GM21381 (cell line): Measurements from ENCODE around the gene MT1A.

Experiments
- ATAC-seq: cut with Tn5 transposase; IDR thresholded peaks from one replicate; pipeline ENCODE4 v1.9.1; 2021; ENCODE audit warnings: mild to moderate bottlenecking, moderate library complexity; ENCODE audit not compliant: unreplicated experiment

The MT1A gene

DNA sequence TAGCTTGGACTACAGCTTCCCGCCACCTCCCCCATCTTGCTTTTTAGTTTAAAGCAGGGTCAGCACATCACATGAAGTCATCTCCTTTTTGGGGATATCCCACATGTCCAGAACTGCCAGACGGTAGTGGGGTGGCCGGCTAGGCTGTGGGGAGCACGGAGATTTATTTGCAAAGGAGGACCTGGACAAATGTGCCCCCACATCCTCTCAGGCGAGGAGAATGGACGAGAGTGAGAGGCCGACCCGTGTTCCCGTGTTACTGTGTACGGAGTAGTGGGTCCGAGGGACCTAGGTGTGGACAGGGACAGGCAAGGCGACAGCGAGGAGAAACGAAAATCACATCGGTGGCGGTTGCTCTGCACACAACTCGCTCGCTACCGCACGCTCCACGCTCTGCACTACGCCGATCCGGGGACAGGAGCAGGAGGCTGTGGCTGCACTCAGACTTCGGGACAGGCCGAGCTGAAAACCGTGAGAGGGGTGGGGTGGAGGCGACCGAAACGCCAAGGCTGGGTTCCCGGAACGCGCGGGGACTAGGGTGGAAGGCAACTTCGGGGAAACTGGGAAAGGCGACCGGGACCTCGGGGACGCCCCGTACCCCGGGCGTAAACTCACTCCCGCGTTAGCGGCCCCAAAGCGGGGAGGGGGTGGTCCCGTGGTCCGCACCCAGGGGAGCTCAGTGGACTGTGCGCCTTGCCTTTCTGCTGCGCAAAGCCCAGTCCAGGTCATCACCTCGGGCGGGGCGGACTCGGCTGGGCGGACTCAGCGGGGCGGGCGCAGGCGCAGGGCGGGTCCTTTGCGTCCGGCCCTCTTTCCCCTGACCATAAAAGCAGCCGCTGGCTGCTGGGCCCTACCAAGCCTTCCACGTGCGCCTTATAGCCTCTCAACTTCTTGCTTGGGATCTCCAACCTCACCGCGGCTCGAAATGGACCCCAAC, at the start of gene MT1A:
Gene MT1A (plus strand): TSS at position 853 of the 937 bp plus-strand sequence. CDS start 73 bp downstream, at position 926.
- ATAC-seq: no peak

DNA sequence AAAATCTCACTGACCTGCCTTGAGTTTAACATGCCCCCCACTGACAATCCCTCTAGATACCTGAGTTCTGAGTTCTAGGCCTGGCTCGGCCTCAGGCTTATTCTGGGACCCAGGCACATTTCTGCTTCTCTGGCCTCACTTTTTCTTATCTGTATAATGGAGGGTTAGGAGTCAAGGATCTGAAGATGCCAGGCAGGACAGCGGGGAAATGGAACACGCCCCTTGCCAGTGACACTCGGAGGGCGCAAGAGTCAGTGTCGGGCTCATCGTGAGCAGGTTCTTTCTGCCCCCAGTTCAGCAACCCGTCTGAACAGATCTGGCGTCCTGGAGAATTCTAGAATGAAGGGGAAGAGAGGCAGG, 49.7 kb upstream of the MT1A start:
- no peak for ATAC-seq

DNA sequence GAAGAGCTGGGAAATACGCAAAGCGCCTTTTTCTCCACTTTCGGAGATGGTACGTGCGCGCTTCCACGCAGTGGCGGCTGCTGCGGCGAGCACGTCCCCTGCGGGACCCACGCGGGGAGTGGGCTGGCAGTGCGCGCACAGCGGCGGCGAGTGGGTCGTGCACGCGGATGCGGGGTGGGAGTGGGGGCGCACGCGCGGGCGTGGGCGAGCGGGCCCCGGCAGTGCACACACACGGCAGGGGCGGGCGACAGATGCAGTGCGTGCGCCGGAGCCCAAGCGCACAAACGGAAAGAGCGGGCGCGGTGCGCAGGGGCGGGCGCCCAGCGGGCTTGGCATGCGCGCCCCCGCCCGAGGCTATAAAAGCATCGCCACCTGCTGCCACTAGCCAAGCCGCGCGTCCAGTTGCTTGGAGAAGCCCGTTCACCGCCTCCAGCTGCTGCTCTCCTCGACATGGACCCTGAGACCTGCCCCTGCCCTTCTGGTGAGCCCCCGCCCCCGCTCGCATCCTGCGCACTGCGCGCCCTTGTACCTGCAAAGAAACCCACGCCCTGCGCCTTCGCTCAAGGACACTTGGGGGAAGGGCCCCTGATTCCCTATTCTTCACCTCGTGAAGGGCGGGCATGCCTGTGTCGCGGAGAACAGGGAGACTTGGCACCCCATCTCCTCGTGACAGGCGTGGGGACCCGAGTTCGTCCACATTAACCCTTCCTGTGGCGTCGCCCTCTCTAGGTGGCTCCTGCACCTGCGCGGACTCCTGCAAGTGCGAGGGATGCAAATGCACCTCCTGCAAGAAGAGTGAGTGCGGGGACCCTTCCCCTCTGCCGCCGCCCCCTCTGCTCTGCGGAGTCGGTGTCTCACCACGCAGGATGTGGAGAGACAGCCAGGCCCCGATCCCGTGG, 49.1 kb upstream of the MT1A start, which contains the start of gene MT3:
Gene MT3 (plus strand): TSS at position 388 of the 899 bp plus-strand sequence. CDS start 63 bp downstream, at position 451.
- ATAC-seq: no peak

DNA sequence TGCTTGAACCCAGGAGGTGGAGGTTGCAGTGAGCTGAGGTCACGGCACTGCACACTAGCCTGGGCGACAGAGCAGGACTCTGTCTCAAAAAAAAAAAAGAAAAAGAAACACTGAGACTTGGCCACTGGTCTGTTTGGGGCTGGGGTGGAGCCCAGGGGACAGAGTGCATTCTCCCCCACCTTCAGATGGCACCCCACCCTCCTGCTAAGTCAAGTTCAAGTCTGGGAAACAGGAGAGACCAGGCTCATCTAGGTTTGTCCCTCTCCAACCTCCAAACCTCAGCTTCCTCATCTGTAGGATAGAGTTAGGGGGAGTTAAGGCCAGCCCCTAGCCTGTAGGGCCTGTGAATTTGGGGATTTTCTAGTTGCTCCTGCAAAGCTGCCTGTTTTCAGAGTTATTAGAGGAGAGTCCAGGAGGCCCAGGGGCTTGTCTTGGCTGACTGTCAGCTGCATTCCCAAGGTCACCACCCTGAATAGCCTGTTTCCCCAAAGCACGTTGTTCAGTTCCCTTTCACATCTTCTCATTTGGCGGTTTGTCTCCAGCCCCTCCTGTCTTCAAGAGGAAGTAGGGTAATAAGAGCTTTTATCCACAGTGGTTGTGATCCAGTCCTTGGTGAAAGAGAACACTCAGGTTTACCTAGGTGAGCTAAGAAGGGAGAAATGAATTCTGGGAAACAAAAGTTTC, 46.9 kb upstream of the MT1A start:
- no peak for ATAC-seq

DNA sequence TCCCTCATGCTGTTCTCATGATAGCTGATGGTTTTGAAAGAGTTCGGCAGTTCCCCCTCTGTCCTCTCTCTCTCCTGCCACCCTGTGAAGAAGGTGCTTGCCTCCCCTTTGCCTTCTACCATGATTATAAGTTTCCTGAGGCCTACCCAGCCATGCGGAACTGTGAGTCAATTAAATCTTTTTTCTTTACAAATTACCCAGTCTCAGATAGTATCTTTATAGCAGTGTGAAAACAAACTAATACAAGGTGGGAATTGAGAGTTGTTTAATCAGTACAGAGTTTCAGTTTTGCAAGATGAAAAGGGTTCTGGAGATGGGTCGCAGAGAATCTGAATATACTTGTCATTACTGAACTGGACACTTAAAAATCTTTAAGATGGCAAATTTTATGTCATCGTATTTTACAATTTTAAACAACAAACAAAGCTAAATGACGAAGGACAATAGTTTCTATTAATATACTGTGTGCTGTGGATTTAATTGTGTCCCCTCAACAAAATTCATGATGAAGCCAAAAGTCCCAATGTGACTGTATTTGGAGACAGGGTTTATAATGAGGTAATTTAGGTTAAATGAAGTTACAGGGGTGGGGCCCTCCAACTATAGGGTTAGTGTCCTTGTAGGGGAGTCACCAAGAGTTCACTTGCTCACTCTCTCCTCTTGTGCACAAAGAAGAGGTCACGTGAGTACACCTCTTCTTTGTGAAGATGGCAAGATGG, 44.7 kb upstream of the MT1A start:
- ATAC-seq: no peak

DNA sequence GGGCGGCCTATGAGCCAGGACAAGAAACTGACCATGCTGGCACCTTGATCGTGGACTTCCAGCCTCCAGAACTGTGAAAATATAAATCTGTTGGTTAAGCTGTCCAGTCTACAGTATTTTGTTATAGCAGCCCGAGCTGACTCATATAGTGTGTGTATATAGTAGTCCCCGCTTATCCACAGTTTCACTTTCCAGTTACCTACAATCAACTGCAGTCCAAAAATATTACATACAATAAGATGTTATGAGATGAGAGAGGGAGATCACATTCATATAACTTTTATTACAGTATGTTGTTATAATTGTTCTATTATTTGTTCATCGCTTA, 44.2 kb upstream of the MT1A start:
- no peak for ATAC-seq

DNA sequence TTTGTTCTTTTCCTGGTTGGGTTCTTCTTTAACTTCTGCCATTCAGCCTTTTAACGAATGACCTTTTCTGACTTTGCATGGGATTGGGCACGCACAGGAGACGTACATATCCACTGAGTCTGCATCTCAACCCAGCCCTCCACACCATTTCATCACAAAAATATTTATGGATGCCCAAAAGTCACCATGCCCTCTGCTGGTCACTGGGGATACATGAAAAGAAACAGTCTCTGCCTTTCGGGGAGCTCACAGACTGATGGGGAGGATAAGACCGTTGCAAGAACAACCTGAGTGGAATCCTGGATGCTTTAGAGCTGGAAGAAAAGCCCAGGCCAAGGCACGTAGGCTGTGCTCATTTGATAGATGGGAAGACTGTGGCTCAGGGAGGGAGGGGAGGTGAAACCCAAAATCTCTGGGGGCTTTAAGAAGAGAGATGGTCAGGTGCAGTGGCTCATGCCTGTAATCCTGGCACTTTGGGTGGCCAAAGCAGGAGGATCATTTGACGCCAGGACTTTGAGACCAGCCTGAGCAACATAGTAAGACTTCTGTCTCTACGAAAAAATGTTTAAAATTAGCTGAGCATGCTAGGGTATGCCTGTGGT, 38.0 kb upstream of the MT1A start:
- ATAC-seq: no peak

DNA sequence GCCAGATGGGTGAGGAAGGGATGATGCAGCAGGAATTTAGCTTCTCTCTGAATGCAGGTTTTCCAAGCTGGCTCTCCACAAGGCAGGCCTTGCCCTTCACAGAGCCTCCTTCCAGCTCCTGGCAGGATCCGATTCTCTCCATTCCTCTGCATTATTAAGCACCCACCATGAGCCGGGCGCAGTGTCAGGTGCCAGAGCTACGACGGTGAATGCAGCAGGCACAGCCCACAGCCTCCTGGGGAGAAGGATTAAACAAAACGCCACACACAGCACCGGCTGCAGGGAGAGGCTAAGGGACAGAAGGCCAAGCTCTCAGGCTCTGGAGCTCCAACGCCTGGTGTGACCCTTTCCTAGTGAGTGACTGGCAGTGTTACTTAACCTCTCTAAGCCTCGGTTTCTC, 37.1 kb upstream of the MT1A start:
- no peak for ATAC-seq

DNA sequence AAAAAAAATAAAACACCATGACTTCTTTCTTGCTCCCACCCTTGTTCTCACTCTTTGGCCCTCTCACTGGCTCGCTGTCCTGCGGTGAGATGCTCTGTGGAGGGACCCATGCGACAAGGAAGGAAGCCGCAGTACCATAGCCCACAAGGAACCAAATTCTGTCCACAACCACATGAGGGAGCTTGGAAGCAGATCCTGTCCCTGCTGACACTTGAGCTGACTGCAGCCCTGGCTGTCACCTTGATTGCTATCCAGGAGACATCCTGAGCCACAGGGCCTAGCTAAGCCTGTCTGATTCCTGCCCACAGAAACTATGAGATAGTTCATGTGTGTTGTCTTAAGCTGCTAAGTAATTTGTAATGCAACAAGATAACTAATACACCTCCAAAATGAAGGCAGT, 34.9 kb upstream of the MT1A start:
- no peak for ATAC-seq

DNA sequence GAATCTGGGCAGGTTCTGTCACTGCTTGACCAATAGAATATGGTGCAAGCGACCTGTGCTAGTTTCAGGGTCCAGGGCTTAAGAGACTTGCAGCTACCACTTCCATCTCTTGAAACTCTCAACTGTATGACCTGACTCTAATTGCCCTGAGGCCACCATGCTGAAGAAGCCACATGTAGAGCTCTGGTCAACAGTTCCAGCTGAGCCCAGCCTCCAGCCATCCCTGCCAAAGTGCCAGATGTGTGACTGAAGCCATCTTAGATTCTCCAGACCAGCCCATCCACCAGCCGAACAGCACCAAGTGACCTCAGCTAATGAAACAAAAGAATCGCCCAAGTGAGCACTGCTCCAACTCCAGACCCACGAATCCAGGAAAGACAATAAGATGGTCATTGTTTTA, 33.5 kb upstream of the MT1A start:
- ATAC-seq: no peak

DNA sequence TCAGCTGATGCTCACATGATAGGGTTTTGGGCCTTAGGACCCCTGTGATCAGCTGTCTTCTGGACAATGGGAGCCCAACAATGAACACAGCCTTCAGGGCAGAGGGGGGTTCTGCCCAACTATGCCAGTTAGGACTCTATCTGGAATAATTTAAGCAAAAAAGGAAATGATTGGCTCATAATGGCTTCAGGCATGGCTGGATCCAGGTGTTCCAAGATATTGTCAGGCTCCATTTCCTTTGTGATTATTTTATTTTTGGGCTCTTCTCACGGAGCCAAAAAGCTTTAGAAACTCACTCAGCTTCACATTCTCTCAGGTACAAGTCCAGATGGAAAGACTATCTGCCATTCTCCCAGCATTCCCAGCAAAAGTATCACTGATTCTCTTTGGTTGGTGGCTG, 33.0 kb upstream of the MT1A start:
- no peak for ATAC-seq

DNA sequence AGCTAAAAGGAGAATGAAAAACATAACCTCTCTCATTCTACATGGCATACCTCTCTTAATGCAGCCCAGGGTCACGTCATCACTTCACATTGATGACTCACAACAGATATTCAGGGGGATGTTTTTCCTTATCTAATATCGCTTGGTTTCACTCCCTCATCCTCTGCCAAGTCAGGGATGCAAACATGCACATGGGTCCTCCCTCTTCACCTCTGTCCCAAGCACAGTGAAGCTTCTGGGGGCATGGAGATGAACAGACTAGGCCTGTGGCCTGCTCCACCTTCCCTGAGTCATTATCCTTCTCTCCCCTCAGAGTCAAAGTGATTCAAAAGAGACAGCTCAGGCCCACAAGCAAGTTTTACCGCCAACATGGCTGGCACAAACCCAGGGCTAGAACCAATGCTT, 32.4 kb upstream of the MT1A start:
- no peak for ATAC-seq

DNA sequence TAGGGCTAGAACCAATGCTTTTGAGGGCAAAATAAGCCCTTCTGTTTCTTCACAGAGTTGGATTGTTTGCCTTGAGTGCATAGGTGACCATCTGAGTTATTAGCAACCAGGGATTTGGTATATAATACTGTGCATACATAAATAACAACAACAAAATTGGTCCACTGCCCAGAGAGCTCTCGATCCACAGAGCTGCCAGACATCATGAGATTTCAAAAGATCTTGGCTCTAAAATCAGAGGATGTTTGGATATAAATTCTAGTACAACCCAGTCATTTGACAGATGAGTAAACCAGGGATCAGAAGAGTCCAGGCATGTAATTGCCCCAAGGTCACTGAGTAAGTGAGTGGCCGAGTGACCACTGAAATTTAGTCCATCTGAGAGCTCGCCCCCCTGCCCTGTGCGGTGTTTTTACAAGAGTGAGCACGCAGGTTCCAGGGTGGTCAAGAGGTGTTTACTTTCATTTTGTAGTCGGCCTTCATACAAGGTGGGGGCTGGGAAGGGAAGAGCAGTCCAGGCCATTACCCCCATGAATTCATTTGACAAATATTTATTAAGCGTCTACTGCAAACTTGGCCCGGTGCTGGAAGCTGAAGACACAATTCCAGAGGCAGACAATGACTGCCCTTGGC, 31.9 kb upstream of the MT1A start:
- ATAC-seq: no peak

DNA sequence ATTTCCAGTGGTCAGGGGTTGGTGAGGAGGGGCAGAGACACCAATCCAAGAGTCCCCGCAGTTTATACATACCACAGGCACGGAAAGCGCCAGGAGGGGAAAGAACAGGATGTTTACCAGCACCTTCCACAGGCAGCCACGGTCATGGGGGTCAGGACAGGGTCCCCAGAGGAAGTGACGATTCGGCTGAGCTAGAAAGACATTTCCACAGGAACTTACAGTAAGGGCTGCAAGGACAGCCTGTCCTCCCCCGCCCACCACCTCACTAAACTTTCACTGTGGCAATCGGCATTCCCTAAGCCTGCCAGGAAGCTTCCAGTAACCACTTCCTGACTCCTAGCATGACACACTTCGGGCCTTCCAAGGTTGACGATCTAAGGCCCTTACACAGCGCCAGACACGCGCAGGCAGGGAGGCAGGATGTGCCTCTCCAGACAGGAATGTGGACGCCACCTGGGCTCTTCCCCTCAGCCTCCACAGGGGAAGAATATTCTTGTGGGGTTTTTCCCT, 31.3 kb upstream of the MT1A start:
- no peak for ATAC-seq

DNA sequence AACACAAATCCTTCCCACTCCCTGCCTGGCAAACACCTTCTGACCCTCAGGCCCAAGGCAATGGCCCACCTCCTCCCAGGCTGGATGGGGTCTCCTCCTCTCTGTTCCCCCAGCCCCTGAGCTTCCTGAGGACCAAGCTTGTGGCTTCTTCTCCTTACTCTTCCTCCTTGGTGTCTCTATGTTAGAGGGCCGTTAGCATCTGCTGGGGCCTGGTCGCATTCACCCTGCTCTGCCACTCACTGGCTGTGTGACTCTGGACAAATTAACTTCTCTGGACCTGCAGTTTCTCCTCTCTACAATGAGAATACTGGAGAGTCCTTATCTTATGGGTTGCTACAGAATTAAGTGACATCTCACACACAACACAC, 30.8 kb upstream of the MT1A start:
- ATAC-seq: no peak

DNA sequence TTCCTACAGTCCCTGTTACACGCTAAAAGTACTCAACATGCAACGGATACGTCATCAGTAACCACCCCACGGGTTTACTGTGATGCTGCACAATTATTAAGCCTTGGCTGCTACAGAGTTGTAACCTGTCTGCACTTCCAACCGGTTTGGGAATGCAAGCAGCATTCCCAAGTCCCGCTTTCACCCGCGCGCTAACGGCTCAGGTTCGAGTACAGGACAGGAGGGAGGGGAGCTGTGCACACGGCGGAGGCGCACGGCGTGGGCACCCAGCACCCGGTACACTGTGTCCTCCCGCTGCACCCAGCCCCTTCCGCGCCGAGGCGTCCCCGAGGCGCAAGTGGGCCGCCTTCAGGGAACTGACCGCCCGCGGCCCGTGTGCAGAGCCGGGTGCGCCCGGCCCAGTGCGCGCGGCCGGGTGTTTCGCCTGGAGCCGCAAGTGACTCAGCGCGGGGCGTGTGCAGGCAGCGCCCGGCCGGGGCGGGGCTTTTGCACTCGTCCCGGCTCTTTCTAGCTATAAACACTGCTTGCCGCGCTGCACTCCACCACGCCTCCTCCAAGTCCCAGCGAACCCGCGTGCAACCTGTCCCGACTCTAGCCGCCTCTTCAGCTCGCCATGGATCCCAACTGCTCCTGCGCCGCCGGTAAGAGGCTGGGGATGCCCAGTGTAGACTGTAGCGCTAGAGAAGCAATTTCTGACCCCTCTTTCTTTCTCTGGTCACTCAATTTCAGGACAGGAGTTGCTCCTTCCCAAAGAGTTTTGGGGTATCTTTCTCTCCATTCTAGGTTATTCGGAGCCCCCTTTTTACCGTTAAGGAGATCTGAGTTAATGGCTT, 30.2 kb upstream of the MT1A start, which contains the start of gene MT2A:
Gene MT2A (plus strand): TSS at position 542 of the 833 bp plus-strand sequence. CDS start 72 bp downstream, at position 614.
- ATAC-seq: peak; percentile 85

DNA sequence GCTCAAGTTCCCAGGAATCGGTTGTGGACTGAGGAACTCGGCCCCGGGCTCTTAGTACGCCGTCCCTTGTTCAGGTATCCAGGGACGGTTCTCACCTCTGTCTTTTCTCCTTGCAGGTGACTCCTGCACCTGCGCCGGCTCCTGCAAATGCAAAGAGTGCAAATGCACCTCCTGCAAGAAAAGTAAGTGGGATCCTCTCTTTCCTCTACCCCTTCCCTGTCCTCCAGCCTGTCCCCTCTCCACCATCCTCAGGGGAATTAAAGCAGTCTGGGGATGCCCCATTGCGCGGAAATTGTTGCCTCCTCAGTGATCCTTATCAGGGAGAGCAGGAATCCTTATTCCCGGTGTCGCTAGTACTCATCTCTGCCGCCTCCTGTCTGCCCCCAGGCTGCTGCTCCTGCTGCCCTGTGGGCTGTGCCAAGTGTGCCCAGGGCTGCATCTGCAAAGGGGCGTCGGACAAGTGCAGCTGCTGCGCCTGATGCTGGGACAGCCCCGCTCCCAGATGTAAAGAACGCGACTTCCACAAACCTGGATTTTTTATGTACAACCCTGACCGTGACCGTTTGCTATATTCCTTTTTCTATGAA, 29.5 kb upstream of the MT1A start:
- no peak for ATAC-seq

DNA sequence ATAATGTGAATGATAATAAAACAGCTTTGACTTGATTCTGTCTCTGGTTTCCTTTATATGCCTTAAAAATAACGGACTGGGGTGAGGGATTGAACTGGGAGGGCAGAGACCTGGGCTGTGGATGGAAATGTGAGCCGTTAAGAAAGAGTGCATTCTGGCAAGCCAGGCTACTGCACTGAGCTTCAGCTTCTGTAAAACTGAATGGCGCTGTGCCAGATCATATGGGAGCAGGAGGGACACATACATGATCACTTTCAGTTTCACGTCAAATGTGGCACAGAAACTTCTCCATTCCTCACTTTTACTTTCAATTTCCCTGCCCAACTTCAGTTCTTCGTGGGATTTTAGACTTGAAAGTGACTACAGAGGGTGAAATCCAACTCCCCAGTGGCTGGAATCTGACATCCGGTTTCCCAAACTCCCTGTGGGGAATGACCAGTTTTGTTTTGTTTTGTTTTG, 29.0 kb upstream of the MT1A start:
- peak; percentile 38 for ATAC-seq
